ENCODE measurements around the gene DCK.
A peak's percentile ranks its signal among the peaks of the same experiment; 100 is the strongest.
"Not testable (repeated sequence)": the region's sequence is repeated elsewhere in the genome, so short reads cannot be mapped to it uniquely, and the experiment has no call there.

The DCK gene

DNA sequence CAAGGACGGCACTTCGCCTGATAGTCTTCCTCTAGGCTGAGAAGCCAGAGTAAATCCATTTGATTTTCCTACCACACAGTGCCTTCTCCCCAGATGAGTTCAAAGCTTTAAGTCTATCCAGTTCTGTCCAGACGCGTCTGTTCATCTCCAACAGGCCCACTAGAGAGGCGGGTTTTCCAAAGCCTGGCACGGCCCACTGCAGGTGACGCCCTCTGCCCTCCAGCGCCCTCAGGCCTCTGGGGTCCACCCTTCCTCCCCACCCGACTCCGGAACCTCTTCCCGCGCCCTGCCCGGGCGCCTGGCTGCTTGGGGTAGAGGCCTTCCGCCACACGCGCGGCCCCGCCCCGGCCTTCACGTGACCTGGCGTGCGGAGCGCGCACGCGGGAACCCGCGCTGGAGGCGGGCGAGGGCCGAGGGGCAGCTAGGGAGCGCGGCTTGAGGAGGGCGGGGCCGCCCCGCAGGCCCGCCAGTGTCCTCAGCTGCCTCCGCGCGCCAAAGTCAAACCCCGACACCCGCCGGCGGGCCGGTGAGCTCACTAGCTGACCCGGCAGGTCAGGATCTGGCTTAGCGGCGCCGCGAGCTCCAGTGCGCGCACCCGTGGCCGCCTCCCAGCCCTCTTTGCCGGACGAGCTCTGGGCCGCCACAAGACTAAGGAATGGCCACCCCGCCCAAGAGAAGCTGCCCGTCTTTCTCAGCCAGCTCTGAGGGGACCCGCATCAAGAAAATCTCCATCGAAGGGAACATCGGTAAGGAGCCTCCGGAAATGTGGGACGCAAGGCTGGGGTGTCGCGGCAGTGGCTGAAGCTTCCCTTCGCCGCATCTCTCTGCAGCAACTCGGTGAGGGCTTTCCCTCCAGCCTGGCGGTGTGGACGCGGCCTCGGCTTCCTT, at the start of gene DCK:
DCK (plus strand) TSS at position 469 of the 888 bp plus-strand sequence; CDS start at position 656, 187 bp downstream.
- DNase-seq = peak; percentile 90

DNA sequence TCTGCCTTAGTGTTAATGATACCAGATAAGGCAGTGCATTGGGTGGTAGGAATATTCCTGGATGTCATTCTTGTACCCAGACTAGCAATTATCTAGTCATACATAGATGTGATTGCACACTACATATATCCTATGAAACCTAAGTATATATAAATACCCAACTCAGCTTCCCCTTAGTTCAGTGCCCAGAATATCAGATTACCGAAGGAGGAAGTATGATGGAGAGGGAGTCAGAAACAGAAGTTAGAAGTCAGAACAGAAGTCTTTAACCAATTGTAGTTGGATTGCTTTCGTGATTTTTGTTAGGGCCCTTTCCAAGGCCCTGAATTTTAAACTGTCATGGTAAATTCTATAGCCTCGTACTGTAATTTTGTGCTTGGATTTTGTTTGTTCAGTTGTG, 48.4 kb upstream of the DCK start:
- no peak for DNase-seq

DNA sequence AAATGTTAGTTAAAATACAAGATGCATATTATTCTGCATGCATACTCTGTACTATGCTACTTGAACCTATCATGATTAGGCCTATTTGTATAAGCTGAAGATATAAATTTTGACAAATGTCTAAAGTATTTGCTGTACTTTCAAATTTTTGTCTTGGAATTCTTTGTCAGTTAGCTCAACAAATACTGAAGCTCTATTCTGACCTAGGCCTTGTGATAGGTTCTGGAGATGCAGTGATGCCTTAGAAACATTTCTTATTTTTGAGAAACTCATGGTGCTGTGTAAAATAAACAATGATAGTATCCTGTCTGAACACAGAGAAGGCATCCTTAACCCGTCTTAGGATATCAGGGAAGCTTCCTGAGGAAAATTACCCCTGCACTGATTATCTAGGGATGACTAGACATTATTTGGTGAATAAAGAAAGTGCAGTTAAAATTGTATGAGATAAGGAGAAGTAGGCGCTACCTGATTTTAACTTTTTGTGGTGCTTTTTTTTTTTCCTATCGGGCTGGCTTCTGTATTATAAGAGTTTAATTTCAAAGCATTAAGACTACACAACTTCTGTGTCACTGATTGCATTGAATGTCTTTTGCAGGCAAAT, 47.9 kb upstream of the DCK start:
- no peak for DNase-seq

DNA sequence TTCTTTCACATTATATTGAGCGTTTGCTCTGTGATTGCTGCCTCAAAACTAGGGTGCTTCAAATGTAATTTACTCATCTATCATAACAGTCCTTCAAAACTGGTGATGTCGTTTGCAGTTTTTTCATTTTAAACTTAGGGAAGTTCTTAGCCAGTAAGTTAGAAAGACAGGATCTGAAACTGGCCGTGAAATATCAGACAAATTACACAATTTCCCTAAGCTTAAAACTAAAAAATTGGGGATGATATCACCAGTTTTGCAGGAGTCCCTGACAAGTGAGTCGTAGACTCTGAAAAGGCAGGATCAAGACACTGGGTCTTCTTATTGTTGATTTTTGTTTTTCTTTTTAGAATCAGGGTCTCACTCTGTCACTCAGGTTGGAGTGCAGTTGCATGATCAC, 46.5 kb upstream of the DCK start:
- no peak for DNase-seq

DNA sequence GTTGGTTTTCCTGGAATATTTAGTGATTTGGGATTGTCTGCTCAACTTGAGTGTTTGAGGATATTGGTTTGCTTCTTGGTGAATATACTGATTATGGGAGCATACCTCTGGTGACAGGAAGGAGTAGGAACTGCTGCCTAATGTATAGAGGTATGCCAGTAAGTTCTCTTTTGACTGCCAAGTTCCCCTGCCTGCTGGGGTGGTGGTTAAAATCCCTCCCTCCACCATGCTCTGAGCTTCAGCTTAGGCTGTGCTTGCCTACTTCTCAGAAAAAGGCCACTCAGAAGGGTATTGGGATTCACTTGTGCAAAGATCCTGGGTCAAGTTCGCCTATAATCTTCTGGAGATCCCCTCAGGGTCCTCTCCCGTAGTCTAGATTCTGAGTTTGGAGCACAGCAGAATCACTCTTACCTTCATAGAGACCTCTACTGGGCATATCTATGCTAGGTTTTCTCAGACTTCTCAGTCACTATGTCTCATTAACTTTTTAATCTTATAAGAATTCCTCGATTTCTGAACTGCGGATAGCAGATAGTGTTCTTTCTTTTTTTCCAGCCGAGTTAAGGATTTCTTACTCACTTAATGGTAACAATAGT, 44.7 kb upstream of the DCK start:
- DNase-seq = no peak

DNA sequence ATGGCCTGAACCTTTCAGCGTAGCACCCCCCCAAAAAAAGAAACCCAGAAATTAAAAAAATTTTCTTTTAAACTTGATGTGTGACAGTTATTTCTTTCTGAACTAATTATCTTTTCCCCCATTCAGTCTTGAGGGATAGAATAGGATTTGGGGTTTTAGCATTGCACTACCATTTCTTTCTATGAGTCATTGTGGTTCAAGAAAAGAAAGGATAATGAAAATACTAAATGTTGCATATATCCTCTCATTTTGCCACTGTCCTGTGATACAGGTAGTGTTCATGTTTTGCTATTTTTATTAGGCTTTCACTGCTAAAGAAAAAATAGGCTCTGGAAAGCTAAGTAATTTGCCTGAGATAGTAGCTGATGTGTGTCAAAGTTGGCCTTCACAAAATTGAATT, 39.4 kb upstream of the DCK start:
- DNase-seq = no peak

DNA sequence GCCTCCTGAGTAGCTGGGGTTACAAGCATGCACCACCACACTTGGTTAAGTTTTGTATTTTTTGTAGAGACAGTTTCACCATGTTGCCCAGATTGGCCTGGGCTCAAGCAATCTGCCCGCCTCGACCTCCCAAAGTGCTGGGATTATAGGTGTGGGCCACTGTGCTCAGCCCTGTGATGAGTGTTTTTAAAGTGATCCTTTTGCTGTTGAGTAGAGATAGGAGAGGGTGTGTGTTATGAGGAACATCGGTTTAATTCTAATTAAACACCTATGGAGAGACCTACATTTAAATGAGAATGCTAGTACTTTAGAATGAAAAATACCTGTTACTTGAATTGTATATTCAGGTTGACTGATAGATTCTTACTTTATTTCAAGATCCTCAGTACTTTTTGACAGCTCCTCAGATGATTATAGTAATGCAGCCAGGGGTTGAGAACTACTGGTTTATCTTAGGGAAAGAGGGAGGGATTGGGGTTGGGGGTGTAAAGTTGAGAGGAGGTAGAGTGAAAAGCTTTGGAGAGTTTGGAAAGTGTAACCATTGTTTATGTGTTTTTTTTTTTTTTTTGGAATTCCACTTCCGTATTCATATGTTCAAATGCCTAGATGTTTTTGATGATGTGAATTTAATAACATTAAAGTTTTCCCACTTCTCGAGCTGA, 36.8 kb upstream of the DCK start:
- DNase-seq = no peak

DNA sequence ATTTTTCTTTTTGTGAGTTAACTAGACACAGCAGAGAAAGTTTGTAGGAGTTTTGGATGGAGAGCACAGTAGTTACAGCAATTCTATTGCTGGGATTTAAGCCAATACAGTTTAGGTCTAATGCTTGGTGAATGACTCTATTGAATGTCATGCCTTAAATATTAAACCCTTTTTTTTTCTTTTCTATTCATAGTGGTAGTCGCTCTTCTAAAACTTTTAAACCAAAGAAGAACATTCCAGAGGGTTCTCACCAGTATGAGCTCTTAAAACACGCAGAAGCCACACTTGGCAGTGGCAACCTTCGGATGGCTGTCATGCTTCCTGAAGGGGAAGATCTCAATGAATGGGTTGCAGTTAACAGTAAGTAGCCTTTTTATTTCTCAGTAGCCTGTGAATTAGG, 34.8 kb upstream of the DCK start:
- DNase-seq = no peak

DNA sequence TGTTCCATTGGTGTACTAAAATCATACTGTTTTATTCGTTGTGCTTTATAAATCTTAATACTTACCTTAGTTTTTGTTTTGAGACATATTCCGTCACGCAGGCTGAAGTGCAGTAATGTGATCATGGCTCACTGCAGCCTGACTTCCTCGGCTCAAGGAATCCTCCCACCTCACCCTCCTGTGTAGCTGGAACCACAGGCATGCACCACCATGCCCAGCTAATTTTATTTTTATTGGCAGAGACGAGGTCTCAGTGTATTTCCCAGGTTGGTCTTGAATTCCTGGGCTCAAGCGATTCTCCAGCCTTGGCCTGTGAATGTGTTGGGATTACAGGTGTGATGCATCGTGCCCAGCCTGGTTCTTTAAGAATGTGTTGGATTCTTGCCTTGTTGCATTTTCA, 24.4 kb upstream of the DCK start:
- no peak for DNase-seq

DNA sequence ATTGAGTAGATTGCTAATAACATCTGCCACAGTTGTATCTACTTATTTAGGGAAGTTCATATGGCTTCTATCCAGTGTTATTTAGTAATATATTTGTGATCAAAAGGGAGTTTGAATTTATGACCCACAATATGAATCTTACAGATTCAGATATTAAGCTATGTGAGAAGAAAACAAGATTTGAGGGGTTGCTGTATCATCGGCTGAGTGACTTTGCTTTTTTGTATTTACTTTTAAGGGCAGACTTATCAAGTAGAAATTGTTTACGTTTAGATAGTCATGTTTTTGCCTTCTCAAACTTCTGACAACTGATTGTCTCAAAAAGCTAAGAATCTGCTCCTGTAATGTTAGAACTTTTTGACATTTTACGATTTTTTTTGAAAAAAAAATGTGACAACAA, 17.2 kb upstream of the DCK start:
- no peak for DNase-seq

DNA sequence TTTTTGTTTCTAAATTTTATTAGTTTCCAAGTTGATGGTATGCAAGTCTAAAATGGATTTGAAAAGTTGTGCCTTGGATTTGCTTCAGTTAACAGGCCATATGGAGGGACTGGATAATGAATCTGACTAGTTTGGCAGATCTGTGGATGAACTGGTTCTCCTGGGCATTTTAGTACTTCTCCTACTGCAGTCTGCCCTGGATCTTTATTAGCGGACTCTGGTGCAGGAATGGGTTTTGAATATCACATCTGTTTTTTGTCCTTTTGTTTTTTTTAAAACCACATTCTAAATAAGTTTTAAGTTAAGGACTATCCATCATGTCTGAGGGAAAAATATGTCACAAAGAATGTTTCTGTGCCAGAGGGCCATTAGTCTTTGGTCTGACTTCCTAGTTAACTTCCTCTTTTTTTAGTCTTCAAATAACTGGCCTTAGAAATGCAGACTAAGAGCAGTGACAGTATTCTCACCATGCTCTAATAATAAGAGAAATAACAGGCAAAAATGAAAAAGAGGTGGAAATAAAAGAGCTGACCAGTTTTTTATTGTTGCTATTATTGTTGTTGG, 13.9 kb upstream of the DCK start:
- peak; percentile 36 for DNase-seq

DNA sequence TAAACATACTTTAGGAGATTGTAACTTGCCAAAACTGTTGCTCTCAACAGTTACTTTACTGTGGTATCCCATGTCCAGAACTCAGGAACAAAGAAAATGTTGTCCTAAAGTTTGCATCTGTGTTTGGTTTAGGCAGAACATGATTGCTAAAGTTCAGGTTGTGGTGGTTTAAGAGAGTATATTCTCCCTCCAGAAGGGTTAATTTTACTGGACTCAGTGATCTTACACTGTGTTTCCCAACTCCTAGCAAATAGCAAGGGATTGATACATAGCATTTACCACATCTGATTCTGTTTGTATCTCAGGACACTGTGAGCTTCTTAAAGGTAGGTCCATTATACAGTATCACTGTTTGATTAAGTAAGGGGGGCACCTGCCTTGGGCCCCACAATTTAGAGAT, 13.3 kb upstream of the DCK start:
- DNase-seq = no peak

DNA sequence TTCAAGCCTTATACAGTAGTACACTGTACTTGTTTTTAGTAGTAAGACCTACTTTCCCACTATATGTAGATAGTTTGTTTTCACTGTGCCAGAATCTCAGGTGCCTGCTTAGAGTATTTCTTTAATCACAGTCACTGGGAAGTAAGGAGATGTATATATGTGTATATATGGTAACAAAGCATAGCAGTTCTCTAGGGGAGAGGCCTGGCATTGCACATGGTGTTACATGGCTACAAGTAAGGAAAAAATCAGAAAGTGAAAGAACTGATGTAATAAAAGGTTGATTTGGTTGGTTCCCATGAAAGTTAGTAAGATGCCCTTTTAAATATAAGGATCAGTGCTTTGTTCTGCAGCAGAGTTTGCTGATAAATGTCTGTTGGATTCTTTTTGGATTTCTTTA, 9.3 kb upstream of the DCK start:
- DNase-seq = no peak

DNA sequence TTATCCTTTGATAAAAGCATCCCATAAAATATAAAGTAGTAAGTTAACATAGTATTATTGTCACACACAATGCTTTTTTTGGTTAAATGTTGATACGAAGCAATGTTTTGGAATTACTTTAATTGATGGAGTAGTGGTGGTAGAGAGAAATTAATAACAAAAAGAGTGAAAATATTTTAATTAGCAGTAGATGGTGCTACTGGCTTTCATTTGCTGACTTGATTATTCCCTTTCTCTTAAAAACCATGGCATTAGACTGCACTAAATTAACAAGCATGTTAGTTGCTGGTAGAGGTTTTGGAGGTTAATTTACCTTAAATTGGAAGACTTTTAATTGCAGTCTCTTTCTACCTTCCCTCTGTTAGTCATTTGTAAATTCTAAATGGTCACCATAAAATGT, 8.9 kb upstream of the DCK start:
- no peak for DNase-seq

DNA sequence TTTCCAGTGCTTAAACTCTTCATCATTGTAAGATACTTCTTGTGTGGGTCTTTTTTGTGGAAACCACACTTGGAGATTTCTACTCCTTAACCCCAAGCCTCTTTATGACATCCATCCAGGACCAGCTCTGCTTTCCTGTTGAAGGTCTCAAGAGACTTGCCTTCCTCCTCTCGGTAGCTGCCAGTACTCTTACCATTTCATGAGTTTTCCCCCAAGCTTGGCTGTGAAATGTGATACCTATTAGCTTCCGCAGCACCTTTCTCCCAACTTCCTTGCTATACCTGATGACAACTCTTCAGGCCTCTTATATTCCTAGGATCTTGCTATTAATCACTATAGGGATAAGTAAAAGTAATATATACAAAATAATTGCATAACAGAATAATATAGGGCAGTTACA, 1.9 kb upstream of the DCK start:
- DNase-seq = no peak

DNA sequence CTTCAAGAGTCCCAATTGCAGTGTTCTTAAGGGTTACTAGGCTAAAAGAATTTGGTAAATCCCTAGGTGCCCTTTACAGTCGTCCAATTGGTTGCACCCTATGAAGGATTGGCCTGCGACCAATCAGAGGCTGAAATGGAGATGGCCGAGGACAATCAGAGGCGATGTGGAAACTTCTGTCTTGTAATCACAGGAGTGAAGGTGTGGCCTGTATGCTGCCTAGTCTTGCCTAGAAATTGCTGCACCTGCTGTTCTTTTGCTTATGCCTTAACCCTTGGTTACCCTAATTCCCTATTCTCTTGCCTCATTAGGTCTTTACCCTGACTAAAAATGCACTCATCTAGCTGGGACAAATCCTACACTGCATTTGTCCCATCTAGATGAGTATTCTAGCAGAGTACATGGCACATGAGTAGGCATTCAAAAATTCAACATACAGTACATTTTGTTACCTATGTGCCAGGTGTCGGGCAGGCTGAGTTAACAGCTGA, 1.0 kb upstream of the DCK start:
- DNase-seq = no peak

DNA sequence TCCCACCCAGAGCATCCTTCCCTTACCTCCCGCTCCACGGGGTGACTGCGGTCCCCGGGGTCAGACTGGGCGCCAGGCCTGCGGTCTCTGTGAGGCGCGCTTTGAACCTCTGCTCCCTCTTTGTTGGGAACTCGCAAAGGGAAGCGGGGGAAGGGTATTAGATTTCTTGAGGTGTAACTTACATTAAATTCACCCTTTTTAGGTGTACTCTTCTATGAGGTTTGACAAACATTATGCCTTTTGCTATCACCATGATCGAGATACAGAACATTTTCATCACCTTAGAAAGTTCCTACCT, 569 bp downstream of the DCK start:
- DNase-seq = no peak

DNA sequence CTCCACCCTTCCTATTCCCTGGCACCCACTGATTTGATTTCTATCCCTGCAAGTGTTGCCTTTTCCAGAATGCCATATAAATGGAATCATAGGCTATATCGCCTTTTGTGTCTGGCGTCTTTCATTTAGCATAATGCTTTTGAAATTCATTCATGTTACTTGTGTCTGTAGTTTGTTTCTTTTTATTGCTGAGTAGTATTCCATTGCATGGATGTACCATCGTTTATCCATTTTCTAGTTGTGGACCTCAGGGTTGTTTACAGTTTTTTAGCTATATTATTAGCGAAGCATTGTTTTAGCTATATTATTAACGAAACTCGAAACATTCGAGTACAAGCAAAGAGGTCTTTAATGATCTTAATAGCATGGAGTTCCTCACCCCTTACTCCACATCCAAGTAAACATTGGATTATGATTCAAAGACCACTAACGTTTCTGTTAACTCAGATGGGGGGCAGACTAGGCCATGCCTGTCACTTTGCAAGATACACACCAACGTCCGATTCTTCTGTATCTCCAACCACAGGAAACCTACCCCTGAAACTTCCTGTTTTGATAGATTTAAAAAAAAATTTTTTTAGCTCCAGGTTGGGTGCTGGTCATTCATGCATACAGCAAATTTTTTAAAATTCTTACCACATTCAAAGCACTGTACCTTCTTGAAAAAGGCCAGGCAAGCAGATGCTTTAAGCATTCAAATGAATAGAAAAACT, 1.1 kb downstream of the DCK start:
- DNase-seq = no peak

DNA sequence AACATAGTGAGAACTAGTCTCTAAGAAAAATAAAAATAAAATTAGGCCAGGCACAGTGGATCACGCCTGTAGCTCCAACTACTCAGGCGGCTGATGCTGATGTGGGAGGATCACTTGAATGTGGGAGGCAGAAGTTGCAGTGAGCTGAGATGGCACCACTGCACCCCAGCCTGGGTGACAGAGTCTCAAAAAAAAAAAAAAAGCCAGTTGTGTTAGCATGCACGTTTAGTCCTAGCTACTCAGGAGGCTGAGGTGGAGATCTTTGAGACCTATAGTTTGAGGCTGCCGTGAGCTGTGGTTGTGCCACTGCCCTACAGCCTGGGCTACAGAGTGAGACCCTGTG, 2.5 kb downstream of the DCK start:
- no peak for DNase-seq

DNA sequence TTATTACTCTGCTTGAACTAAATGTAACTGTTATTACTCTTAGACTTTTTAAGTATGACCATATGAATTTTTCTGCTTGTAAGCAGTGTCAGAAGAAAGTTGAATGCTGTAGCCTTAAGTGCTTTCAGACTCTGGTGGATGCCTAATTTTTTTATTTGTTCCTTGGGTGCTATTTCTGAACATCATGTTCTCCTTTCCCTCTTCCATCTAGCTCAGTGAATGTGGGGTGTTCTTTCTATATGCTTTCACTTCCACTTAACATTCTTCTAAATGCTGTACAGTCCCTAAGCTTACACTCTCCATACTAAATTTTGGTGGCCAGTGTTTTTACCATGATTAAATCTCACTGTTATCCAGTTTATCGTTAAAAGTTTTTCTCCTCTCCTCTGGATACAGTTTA, 3.6 kb downstream of the DCK start:
- DNase-seq = no peak

DNA sequence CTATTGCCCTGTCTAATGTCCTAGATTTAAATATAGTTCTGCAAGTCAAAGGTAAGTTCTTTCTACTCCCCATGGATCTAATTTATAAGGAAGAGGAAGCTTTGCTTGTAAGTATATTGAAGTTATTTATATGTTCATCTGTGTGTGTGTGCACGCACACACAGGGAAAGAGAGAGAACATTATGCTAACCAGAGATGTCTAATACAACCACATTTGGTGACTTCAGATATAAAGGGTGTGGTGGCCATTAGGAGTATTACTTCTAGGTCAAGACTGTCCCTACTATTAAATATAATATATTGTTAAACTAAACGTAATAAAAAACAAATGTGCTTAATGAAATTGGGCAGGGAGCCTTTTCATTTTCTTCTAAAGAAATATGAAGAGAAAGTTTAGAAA, 4.1 kb downstream of the DCK start:
- DNase-seq = no peak

DNA sequence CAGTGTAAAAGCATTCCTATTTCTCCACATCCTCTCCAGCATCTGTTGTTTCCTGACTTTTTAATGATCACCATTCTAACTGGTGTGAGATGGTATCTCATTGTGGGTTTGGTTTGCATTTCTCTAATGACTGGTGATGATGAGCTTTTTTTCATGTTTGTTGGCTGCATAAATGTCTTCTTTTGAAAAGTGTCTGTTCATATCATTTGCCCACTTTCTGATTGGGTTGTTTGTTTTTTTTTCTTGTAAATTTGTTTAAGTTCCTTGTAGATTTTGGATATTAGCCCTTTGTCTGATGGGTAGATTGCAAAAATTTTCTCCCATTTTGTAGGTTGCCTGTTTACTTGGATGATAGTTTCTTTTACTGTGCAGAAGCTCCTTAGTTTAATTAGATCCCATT, 6.2 kb downstream of the DCK start:
- DNase-seq = not testable (repeated sequence)

DNA sequence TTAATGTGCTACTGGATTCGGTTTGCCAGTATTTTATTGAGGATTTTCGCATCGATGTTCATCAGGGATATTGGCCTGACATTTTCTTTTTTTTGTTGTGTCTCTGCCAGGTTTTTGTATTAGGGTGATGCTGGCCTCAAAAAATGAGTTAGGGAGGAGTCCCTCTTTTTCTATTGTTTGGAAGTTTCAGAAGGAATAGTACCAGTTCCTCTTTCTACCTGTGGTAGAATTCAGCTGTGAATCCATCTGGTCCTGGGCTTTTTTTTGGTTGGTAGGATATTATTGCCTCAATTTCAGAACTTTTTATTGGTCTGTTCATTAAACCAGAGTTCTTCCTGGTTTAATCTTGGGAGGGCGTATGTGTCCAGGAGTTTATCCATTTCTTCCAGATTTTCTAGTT, 7.9 kb downstream of the DCK start:
- DNase-seq = not testable (repeated sequence)
